NCI-H146 (cell line): ENCODE data around the gene COL26A1.
"Not testable (repeated sequence)": the region's sequence is repeated elsewhere in the genome, so short reads cannot be mapped to it uniquely, and the experiment has no call there.

ENCODE experiments used
- DNase-seq: peaks from one replicate; lab custom pipeline; 2025; lab: John Stamatoyannopoulos, UW

The COL26A1 gene

GRCh38 chr7:101442426-101443070, 79.9 kb downstream of the COL26A1 start:
- no peak for DNase-seq

- DNase-seq: no peak
Measured at GRCh38 chr7:101450064-101450463, 87.4 kb downstream of the COL26A1 start.

GRCh38 chr7:101453617-101454016, 90.9 kb downstream of the COL26A1 start:
- DNase-seq: no peak

GRCh38 chr7:101457001-101457750, 94.5 kb downstream of the COL26A1 start:
- DNase-seq: no peak

GRCh38 chr7:101465131-101465530, 102.5 kb downstream of the COL26A1 start:
- DNase-seq: no peak

GRCh38 chr7:101465576-101466196, 103.0 kb downstream of the COL26A1 start:
- no peak for DNase-seq

- no peak for DNase-seq
Measured at GRCh38 chr7:101466871-101467270, 104.2 kb downstream of the COL26A1 start.

- DNase-seq: no peak
Measured at GRCh38 chr7:101468546-101469275, 106.0 kb downstream of the COL26A1 start.

- no peak for DNase-seq
Measured at GRCh38 chr7:101470668-101471487, 108.2 kb downstream of the COL26A1 start.

- no peak for DNase-seq
Measured at GRCh38 chr7:101474178-101474577, 111.5 kb downstream of the COL26A1 start.

GRCh38 chr7:101475691-101476090, 113.0 kb downstream of the COL26A1 start:
- DNase-seq: not testable (repeated sequence)

GRCh38 chr7:101479217-101479616, 116.5 kb downstream of the COL26A1 start:
- no peak for DNase-seq

GRCh38 chr7:101486056-101486432, 123.4 kb downstream of the COL26A1 start:
- DNase-seq: not testable (repeated sequence)

GRCh38 chr7:101486433-101487104, 123.9 kb downstream of the COL26A1 start:
- no peak for DNase-seq

- DNase-seq: no peak
Measured at GRCh38 chr7:101487105-101487458, 124.4 kb downstream of the COL26A1 start.

- DNase-seq: no peak
Measured at GRCh38 chr7:101487753-101488152, 125.1 kb downstream of the COL26A1 start.

- no peak for DNase-seq
Measured at GRCh38 chr7:101488826-101489572, 126.3 kb downstream of the COL26A1 start.

GRCh38 chr7:101490439-101490838, 127.8 kb downstream of the COL26A1 start:
- DNase-seq: not testable (repeated sequence)

GRCh38 chr7:101491442-101491841, 128.8 kb downstream of the COL26A1 start:
- not testable (repeated sequence) for DNase-seq

GRCh38 chr7:101494602-101495329, 132.1 kb downstream of the COL26A1 start:
- no peak for DNase-seq
